ENCODE results near the gene CYS1. TPM values are rescaled to one million over a fixed set of nuclear protein-coding genes. Genes with fewer than 3 reads are reported as not detected.
A peak's percentile ranks its signal among the peaks of the same experiment; 100 is the strongest.

The CYS1 gene
- polyA plus RNA-seq, 3 donors = not detected

DNA sequence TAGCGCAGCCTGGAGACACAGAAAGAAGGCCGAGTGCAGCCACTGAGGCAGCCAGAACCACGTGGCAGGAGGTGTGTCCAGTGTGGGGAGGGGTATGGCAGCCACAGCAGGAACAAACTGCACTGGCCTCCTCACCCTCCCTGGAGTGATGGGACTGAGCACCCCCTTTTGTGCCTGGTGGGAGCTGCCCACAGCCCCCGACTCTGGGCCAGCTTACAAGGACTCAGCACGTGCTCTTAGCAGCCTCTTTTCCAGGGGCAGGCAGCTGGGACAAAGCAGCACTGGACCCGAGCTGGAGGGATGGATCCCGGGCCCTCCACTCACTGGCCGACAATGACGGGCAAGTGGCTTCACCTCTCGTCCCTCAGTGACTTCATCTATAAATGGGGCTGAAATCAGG is 42.1 kb downstream of the CYS1 start:
- Histone ChIP-seq H3K4me3 (replicated peaks in 1 of 3; ENCODE audit: low read depth in 2 of 3, low read length in 3 of 3) (no peak overlapping the region), H3K4me2 (replicated peaks; ENCODE audit: extremely low read depth, low read length, poor library complexity, severe bottlenecking) (no peak overlapping the region), H4K20me1 (ENCODE audit: insufficient read depth, low read length) (no peaks in the 10 kb centered on the region), H3K9me3 (replicated peaks in 1 of 2; ENCODE audit: control insufficient read depth in 1 of 2, insufficient read depth in 1 of 2, low read length in 2 of 2) (no peaks in the 10 kb centered on the region), H2AFZ (ENCODE audit: insufficient read depth, low read depth, low read length, poor library complexity, severe bottlenecking) (no peak overlapping the region), H3K4me1 (ENCODE audit: control insufficient read depth in 1 of 2, insufficient read depth in 2 of 2, low read length in 2 of 2) (peaks cover 58 to 64% of the 10 kb centered on the region in 2 donors), H3K9ac (ENCODE audit: insufficient read depth, low read length, poor library complexity, severe bottlenecking) (no peak overlapping the region), H3K36me3 (replicated peaks in 1 of 2; ENCODE audit: control insufficient read depth in 1 of 2, insufficient read depth in 2 of 2, low read length in 2 of 2) (no peaks in the 10 kb centered on the region), H3K27me3 (ENCODE audit: control insufficient read depth in 2 of 2, insufficient read depth in 2 of 2, low read length in 2 of 2) (no peaks in the 10 kb centered on the region), H3K79me2 (ENCODE audit: insufficient read depth, low read length) (no peaks in the 10 kb centered on the region), H3K27ac (ENCODE audit: low read depth in 1 of 2, low read length in 2 of 2) (no peak overlapping the region)
- Mint-ChIP-seq H3K27ac (peak overlapping the region in 1 of 7 donors; percentile 45), H3K4me3 (no peak overlapping the region), H3K36me3 (peaks cover 27 to 31% of the 10 kb centered on the region in 2 donors), H3K27me3 (ENCODE audit: low read depth in 3 of 3) (peaks cover 2 to 28% (median 11%) of the 10 kb centered on the region in 3 donors), H3K9me3 (peaks cover 0 to 6% (median 0%) of the 10 kb centered on the region in 7 donors), H3K4me1 (peaks cover 74% of the 10 kb centered on the region)
- DNase-seq = no peak
- 84% methylated on average over 9 of the region's 10 CpGs for WGBS (ENCODE audit: insufficient coverage)
- intact Hi-C loops (cut with micrococcal nuclease) = no loop called here
- no peak for TF ChIP-seq CTCF (IDR thresholded peaks at IDR 0.05)

- H3K4me1 ChIP-seq (ENCODE audit: control insufficient read depth in 1 of 2, insufficient read depth in 2 of 2, low read length in 2 of 2) = peaks cover 67 to 70% of the 10 kb centered on the region in 2 donors
- H3K79me2 ChIP-seq (ENCODE audit: insufficient read depth, low read length) = no peaks in the 10 kb centered on the region
- H2AFZ ChIP-seq (ENCODE audit: insufficient read depth, low read depth, low read length, poor library complexity, severe bottlenecking) = peak overlapping the region; percentile 38
- H3K4me3 ChIP-seq (replicated peaks in 1 of 3; ENCODE audit: low read depth in 2 of 3, low read length in 3 of 3) = peak overlapping the region in 1 of 3 experiments; percentile 20
- intact Hi-C loops (cut with micrococcal nuclease) = no loop called here
- H3K27me3 ChIP-seq (ENCODE audit: control insufficient read depth in 2 of 2, insufficient read depth in 2 of 2, low read length in 2 of 2) = no peaks in the 10 kb centered on the region
- H3K4me1 Mint-ChIP-seq = peaks cover 74% of the 10 kb centered on the region
- H3K27me3 Mint-ChIP-seq (ENCODE audit: low read depth in 3 of 3) = peaks cover 0 to 12% (median 7%) of the 10 kb centered on the region in 3 donors
- peaks cover 25 to 29% of the 10 kb centered on the region in 2 donors for H3K36me3 Mint-ChIP-seq
- peak overlapping the region; percentile 38 for H3K4me2 ChIP-seq (replicated peaks; ENCODE audit: extremely low read depth, low read length, poor library complexity, severe bottlenecking)
- peak; percentile 80 for TF ChIP-seq CTCF (IDR thresholded peaks at IDR 0.05)
- 24% methylated on average over 12 of the region's 14 CpGs for WGBS (ENCODE audit: insufficient coverage)
- no peaks in the 10 kb centered on the region for H3K9me3 ChIP-seq (replicated peaks in 1 of 2; ENCODE audit: control insufficient read depth in 1 of 2, insufficient read depth in 1 of 2, low read length in 2 of 2)
- peak overlapping the region; percentile 81 to 90 for H3K27ac ChIP-seq (ENCODE audit: low read depth in 1 of 2, low read length in 2 of 2)
- H3K4me3 Mint-ChIP-seq = peak overlapping the region; percentile 39 to 62
- H4K20me1 ChIP-seq (ENCODE audit: insufficient read depth, low read length) = no peaks in the 10 kb centered on the region
- peak; percentile 94 to 97 (median 95) for DNase-seq
- H3K27ac Mint-ChIP-seq = peak overlapping the region; percentile 91 to 97 (median 95)
- H3K36me3 ChIP-seq (replicated peaks in 1 of 2; ENCODE audit: control insufficient read depth in 1 of 2, insufficient read depth in 2 of 2, low read length in 2 of 2) = no peaks in the 10 kb centered on the region
- peak overlapping the region; percentile 53 for H3K9ac ChIP-seq (ENCODE audit: insufficient read depth, low read length, poor library complexity, severe bottlenecking)
- H3K9me3 Mint-ChIP-seq = peaks cover 0 to 4% (median 0%) of the 10 kb centered on the region in 7 donors
These were observed 43.9 kb downstream of the CYS1 start for GRCh38 chr2:10036095-10036884.

All from CD14-positive monocyte (primary cell).